ENCODE measurements around the gene RPL12. TPM values are rescaled to one million over a fixed set of nuclear protein-coding genes. Genes with fewer than 3 reads are reported as not detected.

Gene RPL12
- total RNA-seq, 4 donors from 2014 or later = 2,291 to 3,774 (median 2,862) TPM

DNA sequence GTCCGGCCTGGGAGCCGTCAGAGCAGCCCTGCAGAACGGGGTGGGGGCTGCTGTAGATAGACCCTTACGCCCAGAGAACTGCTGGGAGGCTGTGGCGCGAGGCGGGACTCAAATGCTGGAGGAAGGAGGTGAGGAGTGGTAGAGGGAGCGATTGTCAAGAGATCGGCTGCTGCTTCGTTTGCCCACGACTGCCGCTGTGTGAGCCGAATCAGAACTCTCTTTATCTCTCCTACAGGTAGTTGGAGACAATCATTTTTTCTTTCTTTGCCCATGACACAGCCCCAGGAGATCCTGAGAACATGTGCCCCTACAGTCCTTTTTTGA lies 26.6 kb downstream of the RPL12 start:
- H3K27ac ChIP-seq = peak overlapping the region; percentile 82
- peak overlapping the region; percentile 75 for H3K4me3 ChIP-seq
- H3K4me1 ChIP-seq = peaks cover 43% of the 10 kb centered on the region
- peaks cover 10% of the 10 kb centered on the region for H3K36me3 ChIP-seq
- 0% methylated on average over 3 of the region's 13 CpGs for WGBS
- H3K9me3 ChIP-seq = no peaks in the 10 kb centered on the region
- no peak for DNase-seq (ENCODE audit: low spot score in 2 of 2)
- H3K27me3 ChIP-seq = no peaks in the 10 kb centered on the region
- TF ChIP-seq EP300 (IDR thresholded peaks at IDR 0.05) = no peak
- TF ChIP-seq POLR2A (IDR thresholded peaks at IDR 0.05) = no peak
- TF ChIP-seq, protein P1, sequence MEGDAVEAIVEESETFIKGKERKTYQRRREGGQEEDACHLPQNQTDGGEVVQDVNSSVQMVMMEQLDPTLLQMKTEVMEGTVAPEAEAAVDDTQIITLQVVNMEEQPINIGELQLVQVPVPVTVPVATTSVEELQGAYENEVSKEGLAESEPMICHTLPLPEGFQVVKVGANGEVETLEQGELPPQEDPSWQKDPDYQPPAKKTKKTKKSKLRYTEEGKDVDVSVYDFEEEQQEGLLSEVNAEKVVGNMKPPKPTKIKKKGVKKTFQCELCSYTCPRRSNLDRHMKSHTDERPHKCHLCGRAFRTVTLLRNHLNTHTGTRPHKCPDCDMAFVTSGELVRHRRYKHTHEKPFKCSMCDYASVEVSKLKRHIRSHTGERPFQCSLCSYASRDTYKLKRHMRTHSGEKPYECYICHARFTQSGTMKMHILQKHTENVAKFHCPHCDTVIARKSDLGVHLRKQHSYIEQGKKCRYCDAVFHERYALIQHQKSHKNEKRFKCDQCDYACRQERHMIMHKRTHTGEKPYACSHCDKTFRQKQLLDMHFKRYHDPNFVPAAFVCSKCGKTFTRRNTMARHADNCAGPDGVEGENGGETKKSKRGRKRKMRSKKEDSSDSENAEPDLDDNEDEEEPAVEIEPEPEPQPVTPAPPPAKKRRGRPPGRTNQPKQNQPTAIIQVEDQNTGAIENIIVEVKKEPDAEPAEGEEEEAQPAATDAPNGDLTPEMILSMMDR (IDR thresholded peaks at IDR 0.05) = no peak
- no peak for TF ChIP-seq POLR2AphosphoS5 (IDR thresholded peaks at IDR 0.05)

DNA sequence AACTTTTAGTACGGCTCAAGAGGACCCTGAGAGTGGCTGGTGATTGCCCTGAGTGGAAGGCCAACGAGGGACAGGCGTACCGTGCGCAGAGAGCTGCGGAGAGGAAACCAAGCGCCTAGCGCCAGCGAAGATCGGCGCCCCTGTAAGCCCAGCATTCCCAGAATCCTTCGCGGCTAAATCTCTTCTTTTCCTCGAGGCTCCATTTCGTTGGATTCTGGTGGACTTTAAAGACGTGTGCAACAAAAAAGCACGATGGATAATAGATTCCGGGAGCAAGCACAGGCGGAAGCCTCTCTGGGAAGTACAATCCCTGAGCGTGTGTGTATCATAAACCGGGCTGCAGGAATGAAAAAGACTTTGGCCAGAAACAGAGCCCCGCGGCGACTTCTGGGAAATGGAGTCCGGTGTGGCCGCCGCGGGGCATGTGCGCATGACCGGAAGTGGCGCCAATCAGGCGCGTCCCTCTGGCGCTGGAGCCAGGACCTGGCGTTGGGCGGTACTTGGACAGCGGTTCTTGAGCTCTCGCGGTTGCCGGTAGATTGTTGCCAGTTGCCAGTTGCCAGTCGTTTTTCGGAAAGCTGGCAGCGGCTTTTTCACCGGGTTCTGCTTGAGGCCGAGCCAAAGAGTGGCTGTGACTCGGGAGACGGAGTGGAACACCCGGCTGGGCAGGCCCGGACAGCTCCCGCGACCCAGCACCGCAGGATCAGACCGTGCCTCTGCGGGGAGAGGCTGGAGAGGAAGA lies 27.1 kb downstream of the RPL12 start, which contains the start of gene ZNF79:
Gene ZNF79 (plus strand): TSS at position 449 of the 742 bp plus-strand sequence. CDS start 406 bp downstream, outside the sequence.
- Histone ChIP-seq H3K27ac (peak within 1 kb of the TSS; percentile 82), H3K9me3 (no peaks in the 10 kb centered on the region), H3K4me1 (peaks cover 43% of the 10 kb centered on the region), H3K4me3 (peak within 1 kb of the TSS; percentile 75), H3K27me3 (no peaks in the 10 kb centered on the region), H3K36me3 (peaks cover 4% of the 10 kb centered on the region)
- DNase-seq (ENCODE audit: low spot score in 2 of 2) = peak; percentile 97
- TF ChIP-seq, protein P1 (IDR thresholded peaks at IDR 0.05) = no peak
- peak in 2 of 3 donors; percentile 13 to 32 for TF ChIP-seq POLR2AphosphoS5 (IDR thresholded peaks at IDR 0.05)
- peak in 1 of 2 donors; percentile 43 for TF ChIP-seq POLR2A (IDR thresholded peaks at IDR 0.05)
- WGBS = under 1% methylated on average over 38 of the region's 54 CpGs

DNA sequence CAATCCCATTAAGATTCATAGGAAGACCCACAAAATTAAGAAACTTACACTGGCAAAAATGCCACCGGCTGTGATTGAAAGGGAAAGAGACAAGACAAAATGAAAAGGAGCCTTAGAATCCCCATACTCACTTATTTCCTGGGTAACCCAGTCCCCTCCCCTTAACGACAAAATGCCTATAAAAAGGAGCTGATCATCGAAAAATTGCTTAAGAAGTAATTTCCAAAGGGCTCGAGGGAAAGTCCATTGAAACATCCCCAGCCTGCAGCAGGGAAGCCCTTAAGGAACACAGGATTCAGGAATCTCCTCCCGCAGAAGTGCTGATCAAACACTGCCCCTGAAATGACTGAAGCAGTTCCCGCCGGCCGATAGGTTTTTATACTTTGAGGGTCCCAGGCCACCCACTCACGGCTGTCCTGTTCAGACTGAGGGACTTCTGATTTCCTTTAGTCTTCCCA lies 27.7 kb downstream of the RPL12 start:
- H3K27me3 ChIP-seq = no peaks in the 10 kb centered on the region
- H3K4me3 ChIP-seq = peak overlapping the region; percentile 75
- peak overlapping the region; percentile 82 for H3K27ac ChIP-seq
- 1% methylated on average over 9 of the region's 9 CpGs for WGBS
- DNase-seq (ENCODE audit: low spot score in 2 of 2) = no peak
- no peaks in the 10 kb centered on the region for H3K9me3 ChIP-seq
- no peaks in the 10 kb centered on the region for H3K36me3 ChIP-seq
- peaks cover 43% of the 10 kb centered on the region for H3K4me1 ChIP-seq
- TF ChIP-seq POLR2A (IDR thresholded peaks at IDR 0.05) (no peak), POLR2AphosphoS5 (IDR thresholded peaks at IDR 0.05) (no peak), EP300 (IDR thresholded peaks at IDR 0.05) (no peak)
- TF ChIP-seq, protein P1 (IDR thresholded peaks at IDR 0.05) = no peak

DNA sequence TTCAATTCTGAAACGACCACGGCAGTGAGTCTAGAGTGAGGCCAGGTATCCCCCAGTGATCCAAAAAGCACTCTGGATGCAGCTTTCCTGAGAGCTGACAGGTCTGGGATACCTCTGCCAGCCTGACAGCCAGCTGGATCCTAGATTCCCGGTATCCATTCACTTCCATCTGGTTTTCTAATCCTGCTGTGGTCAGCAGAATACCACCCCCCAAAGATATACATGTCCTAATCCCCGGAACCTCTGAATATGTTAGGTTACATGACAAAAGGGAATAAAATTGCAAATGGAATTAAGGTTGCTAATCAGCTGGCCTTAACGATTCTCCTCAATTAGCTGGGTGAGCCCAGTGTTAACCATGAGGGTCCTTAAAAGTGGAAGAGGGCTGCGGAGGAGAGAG lies 28.4 kb downstream of the RPL12 start:
- no peaks in the 10 kb centered on the region for H3K9me3 ChIP-seq
- H3K27ac ChIP-seq = no peak overlapping the region
- H3K4me1 ChIP-seq = peaks cover 48% of the 10 kb centered on the region
- 53% methylated on average over 4 of the region's 6 CpGs for WGBS
- TF ChIP-seq POLR2A (IDR thresholded peaks at IDR 0.05) = no peak
- TF ChIP-seq, protein P1 (IDR thresholded peaks at IDR 0.05) = no peak
- TF ChIP-seq EP300 (IDR thresholded peaks at IDR 0.05) = no peak
- no peak for TF ChIP-seq POLR2AphosphoS5 (IDR thresholded peaks at IDR 0.05)
- no peak for DNase-seq (ENCODE audit: low spot score in 2 of 2)
- H3K27me3 ChIP-seq = no peaks in the 10 kb centered on the region
- H3K36me3 ChIP-seq = no peaks in the 10 kb centered on the region
- H3K4me3 ChIP-seq = peak overlapping the region; percentile 75

DNA sequence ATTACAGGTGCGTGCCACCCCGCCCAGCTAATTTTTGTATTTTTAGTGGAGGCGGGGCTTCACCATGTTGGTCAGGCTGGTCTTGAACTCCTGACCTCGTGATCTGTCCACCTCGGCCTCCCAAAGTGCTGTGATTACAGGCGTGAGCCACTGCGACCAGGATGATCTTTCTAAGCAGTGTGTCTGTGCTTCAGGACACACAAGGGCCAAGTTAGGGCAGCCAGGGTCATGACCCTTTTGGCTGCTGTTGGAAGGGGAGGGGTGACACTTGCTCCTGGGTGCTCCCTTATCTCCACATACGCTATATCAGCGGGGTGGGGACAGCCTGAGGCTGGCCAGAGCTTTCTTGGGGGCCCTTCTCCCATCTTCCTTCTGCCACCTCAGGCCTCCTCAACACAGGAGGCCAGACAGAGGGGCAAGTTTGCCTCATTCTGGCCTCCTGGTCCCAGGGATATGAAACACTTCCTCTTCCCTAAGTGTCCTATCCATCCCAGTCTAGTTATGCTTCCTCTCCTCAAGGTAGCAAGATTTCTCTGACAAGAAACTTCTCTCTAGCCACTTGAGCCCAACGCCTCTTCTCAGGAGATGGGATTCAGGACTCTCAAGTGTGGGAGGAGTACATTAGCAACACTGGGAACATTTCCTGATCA lies 28.9 kb downstream of the RPL12 start:
- WGBS = 88% methylated on average over 5 of the region's 10 CpGs
- peaks cover 53% of the 10 kb centered on the region for H3K4me1 ChIP-seq
- H3K27ac ChIP-seq = no peak overlapping the region
- TF ChIP-seq POLR2AphosphoS5 (IDR thresholded peaks at IDR 0.05) (no peak), EP300 (IDR thresholded peaks at IDR 0.05) (no peak), POLR2A (IDR thresholded peaks at IDR 0.05) (no peak)
- TF ChIP-seq, protein P1 (IDR thresholded peaks at IDR 0.05) = no peak
- no peaks in the 10 kb centered on the region for H3K27me3 ChIP-seq
- DNase-seq (ENCODE audit: low spot score in 2 of 2) = no peak
- H3K4me3 ChIP-seq = peak overlapping the region; percentile 75
- no peaks in the 10 kb centered on the region for H3K36me3 ChIP-seq
- H3K9me3 ChIP-seq = no peaks in the 10 kb centered on the region

Measured in suprapubic skin (tissue), 4 donors.